Panc1 (cell line): Measurements from ENCODE around the gene TBRG4. TPM values are rescaled to one million over a fixed set of nuclear protein-coding genes. Genes with fewer than 3 reads are reported as not detected.

Source experiments
- ATAC-seq: fragments of 200-7000 bp; cut with Tn5 transposase; 2 replicates; pipeline ENCODE4 v1.9.1; 2020; ENCODE audit warnings: mild to moderate bottlenecking, moderate library complexity
- BruUV-seq: library from RNA; stranded (reverse); fragments of 400-500 nt; replicated peaks from 2 replicates; lab custom pipeline; 2021; lab: Mats Ljungman, UMichigan
- CTCF ChIA-PET: fragments of 300-600 bp; sonication (Branson Sonifier 250); formaldehyde crosslinking; loops from one replicate; lab custom pipeline; 2022; ENCODE audit warnings: antibody characterized with exemption; lab: Charles Lee
- POLR2A ChIA-PET: fragments of 300-600 bp; sonication (Branson Sonifier 250); formaldehyde crosslinking; loops from one replicate; lab custom pipeline; 2022; ENCODE audit warnings: antibody characterized with exemption; lab: Charles Lee
- DNase-seq: peaks from one replicate; pipeline ENCODE4 v3.0.0-alpha.2; 2010; ENCODE audit warnings: low read depth, low spot score
- H3K27ac ChIP-seq: 2 replicates; pipeline ENCODE4 v1.5.1; 2011; ENCODE audit warnings: mild to moderate bottlenecking, low read length, inconsistent platforms
- H3K27me3 ChIP-seq: fragments of 200-500 bp; sonication (Bioruptor generic); 2 replicates; pipeline ENCODE4 v1.6.0; 2014; ENCODE audit warnings: low read length, inconsistent platforms; ENCODE audit not compliant: control insufficient read depth, insufficient read depth
- H3K36me3 ChIP-seq: fragments of 200-500 bp; sonication (Bioruptor generic); 2 replicates; pipeline ENCODE4 v1.5.1; 2014; ENCODE audit warnings: inconsistent platforms, mild to moderate bottlenecking, low read length, moderate library complexity; ENCODE audit not compliant: control insufficient read depth, insufficient read depth
- H3K4me1 ChIP-seq: 2 replicates; pipeline ENCODE4 v1.5.1; 2011; ENCODE audit warnings: inconsistent platforms, mild to moderate bottlenecking, low read length, moderate library complexity; ENCODE audit not compliant: control insufficient read depth, insufficient read depth
- H3K4me3 ChIP-seq, 2 experiments: 2 replicates each; pipeline ENCODE4 v1.5.1; 2011 to 2012; ENCODE audit warnings: low read depth in 2 of 2, low read length in 2 of 2, mild to moderate bottlenecking in 2 of 2, inconsistent platforms in 1 of 2, moderate library complexity in 1 of 2
- H3K9me3 ChIP-seq: fragments of 200-500 bp; sonication (Bioruptor generic); 2 replicates; pipeline ENCODE4 v1.5.1; 2014; ENCODE audit warnings: low read depth, mild to moderate bottlenecking, inconsistent platforms, low read length, moderate library complexity; ENCODE audit not compliant: control insufficient read depth, insufficient read depth
- CTCF ChIP-seq: fragments of 450-650 bp; IDR thresholded peaks from 2 replicates; pipeline ENCODE4 v1.5.1; 2017; ENCODE audit warnings: mild to moderate bottlenecking
- POLR2AphosphoS5 ChIP-seq: IDR thresholded peaks from 2 replicates; pipeline ENCODE4 v1.6.1; 2012; ENCODE audit warnings: mild to moderate bottlenecking, low read depth, low read length, moderate library complexity
- SIN3A ChIP-seq: IDR thresholded peaks from 2 replicates; pipeline ENCODE4 v1.6.1; 2012; ENCODE audit warnings: low read depth, mild to moderate bottlenecking, low read length, moderate library complexity, borderline replicate concordance; ENCODE audit not compliant: insufficient read depth
- TCF7L2 ChIP-seq: IDR thresholded peaks from 2 replicates; pipeline ENCODE4 v1.6.1; 2011; ENCODE audit warnings: mild to moderate bottlenecking, low read depth, low read length, inconsistent platforms
- in situ Hi-C: cut with HindIII; loops from 2 replicates; pipeline ENCODE4 v1.10.0; 2016; ENCODE audit warnings: low sequenced_read_pairs, low pct_unique_long_range_greater_than_20kb
- intact Hi-C: fragments of 100-400 bp; cut with micrococcal nuclease; formaldehyde crosslinking; loops from one replicate; pipeline ENCODE4 v1.10.0; 2022; ENCODE audit not compliant: unreplicated experiment
- total RNA-seq: library from RNA; stranded (reverse); gene quantifications from one replicate; pipeline ENCODE4 v1.2.1, GENCODE V29; 2021; ENCODE audit not compliant: unreplicated experiment
- TF ChIP-seq, protein P1 (sequence below), 2 experiments: IDR thresholded peaks; 2 replicates each; pipeline ENCODE4 v1.6.1; 2011 to 2012; ENCODE audit warnings: low read depth in 2 of 2, control low read depth in 1 of 2, low read length in 1 of 2, mild to moderate bottlenecking in 1 of 2, moderate library complexity in 1 of 2; ENCODE audit not compliant: insufficient read depth in 1 of 2

The TBRG4 gene
- total RNA-seq, 1 experiment from 2014 or later, result 149 TPM

DNA sequence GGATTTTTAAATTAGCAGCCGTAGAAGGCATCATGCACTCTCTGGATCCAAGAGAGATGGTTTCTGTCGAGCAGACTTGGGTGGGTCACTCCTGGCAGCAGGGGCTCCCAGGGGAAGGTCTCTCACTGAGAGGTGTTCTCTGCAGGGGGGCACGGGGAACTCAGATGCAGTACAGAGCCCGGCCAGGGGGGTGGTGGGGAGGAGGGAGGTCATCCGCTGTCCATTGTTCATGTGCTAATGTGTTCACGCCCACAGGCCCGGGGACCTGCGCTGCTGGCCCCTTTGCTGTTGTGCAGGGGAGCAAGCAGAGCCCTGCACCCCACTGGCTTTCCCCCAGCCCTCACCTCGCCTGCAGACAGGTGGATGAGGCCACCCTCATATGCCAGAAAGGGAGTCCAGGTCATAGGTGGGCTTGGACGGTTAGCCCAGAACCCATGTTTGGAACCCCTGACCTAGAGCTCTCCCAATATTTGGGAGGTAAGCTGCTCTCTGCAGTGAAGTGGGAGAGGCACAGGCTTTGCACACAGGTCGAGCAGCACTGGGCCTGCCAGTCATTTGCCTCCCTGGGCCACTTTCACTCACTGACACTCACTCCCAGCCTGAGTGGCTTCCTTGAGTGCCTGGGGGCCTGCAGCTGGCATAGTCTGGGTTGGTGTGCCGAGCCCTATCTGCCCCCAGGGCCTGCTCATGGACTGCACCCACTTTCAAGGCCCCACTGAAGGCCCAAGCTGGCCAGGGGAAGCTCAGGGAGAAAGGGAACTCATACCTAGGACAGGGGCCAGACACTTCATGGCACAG is 12.6 kb upstream of the TBRG4 start:
- CTCF ChIA-PET, result interaction anchor here (0.5 kb wide), 1 partner anchor 125 kb away, joined by 3 read pairs; no protein-coding TSS in a partner anchor
- intact Hi-C loops, result no loop called here
- no peaks in the 10 kb centered on the region for H3K36me3 ChIP-seq
- H3K27me3 ChIP-seq, result no peaks in the 10 kb centered on the region
- in situ Hi-C loops, result no loop called here
- no peaks in the 10 kb centered on the region for H3K9me3 ChIP-seq
- H3K4me3 ChIP-seq, result no peak overlapping the region
- TF ChIP-seq CTCF, result no peak
- ATAC-seq (no peak), DNase-seq (no peak)
- no TSS peak for BruUV-seq
- POLR2A ChIA-PET, result no interaction called here
- H3K4me1 ChIP-seq, result no peaks in the 10 kb centered on the region
- H3K27ac ChIP-seq, result no peak overlapping the region

DNA sequence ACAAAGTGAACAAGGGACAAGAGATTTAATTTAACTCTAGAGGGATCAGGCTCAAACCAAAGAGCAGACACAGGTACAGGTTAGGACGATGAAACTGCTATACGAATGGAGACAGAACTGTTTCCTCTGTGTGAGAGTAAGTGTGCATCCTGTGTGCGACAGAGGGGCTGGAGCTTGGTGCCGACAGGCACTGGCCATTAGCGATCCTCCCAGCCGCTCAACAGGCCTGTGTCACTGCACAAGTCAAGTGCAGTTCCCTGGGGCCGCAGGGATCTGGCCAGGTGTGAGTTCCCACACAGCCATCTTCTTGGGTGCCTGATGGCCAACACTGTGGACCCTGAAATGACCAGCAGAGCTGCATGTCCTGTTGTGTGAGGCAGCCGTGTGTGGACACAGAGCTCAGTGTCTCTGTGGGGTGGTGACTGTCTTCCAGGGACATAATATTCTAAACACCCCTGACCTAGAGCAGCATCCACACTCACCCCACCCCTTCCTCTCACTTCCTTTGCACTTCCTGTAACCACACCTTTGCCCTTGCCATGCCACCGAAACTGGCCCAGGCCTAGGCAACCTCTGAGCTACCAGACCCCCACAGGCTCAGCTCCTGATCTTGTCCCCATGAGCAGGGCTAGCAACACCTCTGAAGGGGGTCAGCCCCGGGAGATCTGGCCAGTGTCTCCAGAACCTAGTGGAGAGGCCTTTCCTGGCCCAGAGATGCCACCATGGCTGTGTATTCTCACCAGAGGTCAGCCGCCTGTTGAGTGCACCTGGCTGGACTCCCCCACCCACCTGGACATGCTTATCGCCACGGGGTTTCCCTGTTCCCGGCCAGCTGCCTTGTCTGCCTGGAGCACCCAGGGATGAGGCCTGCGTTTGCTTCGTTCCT is 11.7 kb upstream of the TBRG4 start:
- ATAC-seq, result no peak; the same call in 1 of the 2 replicates
- H3K9me3 ChIP-seq, result no peaks in the 10 kb centered on the region
- no peaks in the 10 kb centered on the region for H3K36me3 ChIP-seq
- no peaks in the 10 kb centered on the region for H3K27me3 ChIP-seq
- DNase-seq, result no peak
- in situ Hi-C loops (no loop called here), intact Hi-C loops (no loop called here)
- POLR2A ChIA-PET, result interaction anchor here (0.6 kb wide), 1 partner anchor 325 kb away, joined by 3 read pairs; no protein-coding TSS in a partner anchor
- BruUV-seq, result no TSS peak
- TF ChIP-seq, protein P1, sequence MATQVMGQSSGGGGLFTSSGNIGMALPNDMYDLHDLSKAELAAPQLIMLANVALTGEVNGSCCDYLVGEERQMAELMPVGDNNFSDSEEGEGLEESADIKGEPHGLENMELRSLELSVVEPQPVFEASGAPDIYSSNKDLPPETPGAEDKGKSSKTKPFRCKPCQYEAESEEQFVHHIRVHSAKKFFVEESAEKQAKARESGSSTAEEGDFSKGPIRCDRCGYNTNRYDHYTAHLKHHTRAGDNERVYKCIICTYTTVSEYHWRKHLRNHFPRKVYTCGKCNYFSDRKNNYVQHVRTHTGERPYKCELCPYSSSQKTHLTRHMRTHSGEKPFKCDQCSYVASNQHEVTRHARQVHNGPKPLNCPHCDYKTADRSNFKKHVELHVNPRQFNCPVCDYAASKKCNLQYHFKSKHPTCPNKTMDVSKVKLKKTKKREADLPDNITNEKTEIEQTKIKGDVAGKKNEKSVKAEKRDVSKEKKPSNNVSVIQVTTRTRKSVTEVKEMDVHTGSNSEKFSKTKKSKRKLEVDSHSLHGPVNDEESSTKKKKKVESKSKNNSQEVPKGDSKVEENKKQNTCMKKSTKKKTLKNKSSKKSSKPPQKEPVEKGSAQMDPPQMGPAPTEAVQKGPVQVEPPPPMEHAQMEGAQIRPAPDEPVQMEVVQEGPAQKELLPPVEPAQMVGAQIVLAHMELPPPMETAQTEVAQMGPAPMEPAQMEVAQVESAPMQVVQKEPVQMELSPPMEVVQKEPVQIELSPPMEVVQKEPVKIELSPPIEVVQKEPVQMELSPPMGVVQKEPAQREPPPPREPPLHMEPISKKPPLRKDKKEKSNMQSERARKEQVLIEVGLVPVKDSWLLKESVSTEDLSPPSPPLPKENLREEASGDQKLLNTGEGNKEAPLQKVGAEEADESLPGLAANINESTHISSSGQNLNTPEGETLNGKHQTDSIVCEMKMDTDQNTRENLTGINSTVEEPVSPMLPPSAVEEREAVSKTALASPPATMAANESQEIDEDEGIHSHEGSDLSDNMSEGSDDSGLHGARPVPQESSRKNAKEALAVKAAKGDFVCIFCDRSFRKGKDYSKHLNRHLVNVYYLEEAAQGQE (IDR thresholded peaks at IDR 0.05; ENCODE audit: insufficient read depth in 1 of 2, low read depth in 2 of 2, low read length in 1 of 2), result no peak
- TF ChIP-seq SIN3A, result no peak
- TF ChIP-seq POLR2AphosphoS5, result no peak
- no peak for TF ChIP-seq TCF7L2
- no peak for TF ChIP-seq CTCF
- H3K4me1 ChIP-seq, result no peaks in the 10 kb centered on the region
- H3K27ac ChIP-seq, result no peak overlapping the region
- no peak overlapping the region for H3K4me3 ChIP-seq
- CTCF ChIA-PET, result no interaction called here
